A673 (cell line): ENCODE data around the gene NINJ1. TPM values are rescaled to one million over a fixed set of nuclear protein-coding genes. Genes with fewer than 3 reads are reported as not detected.

Source experiments
- BruUV-seq: library from RNA; stranded (reverse); fragments of 400-500 nt; replicated peaks from 2 replicates; lab custom pipeline; 2021; lab: Mats Ljungman, UMichigan
- CTCF ChIA-PET: fragments of 300-600 bp; sonication (Branson Sonifier 250); formaldehyde crosslinking; loops from one replicate; lab custom pipeline; 2022; ENCODE audit warnings: antibody characterized with exemption; lab: Charles Lee
- POLR2A ChIA-PET: fragments of 300-600 bp; sonication (Branson Sonifier 250); formaldehyde crosslinking; loops from one replicate; lab custom pipeline; 2022; ENCODE audit warnings: antibody characterized with exemption; ENCODE audit not compliant: low non-redundant PET; lab: Charles Lee
- DNase-seq: peaks from one replicate; pipeline ENCODE4 v3.0.0-alpha.2; 2015; ENCODE audit warnings: low spot score
- H3K27ac ChIP-seq: fragments of 200-600 bp; sonication (generic); 2 replicates; pipeline ENCODE4 v1.5.1; 2016; ENCODE audit warnings: mixed run types, low read depth, mild to moderate bottlenecking, mixed read lengths, antibody characterized with exemption, low read length; ENCODE audit not compliant: poor library complexity, severe bottlenecking
- H3K27me3 ChIP-seq: fragments of 200-600 bp; sonication (generic); replicated peaks from 2 replicates; pipeline ENCODE4 v1.6.1; 2017; ENCODE audit warnings: mixed run types, low read depth, mild to moderate bottlenecking, mixed read lengths, antibody characterized with exemption, low read length; ENCODE audit not compliant: insufficient read depth, poor library complexity
- H3K36me3 ChIP-seq: fragments of 200-600 bp; sonication (generic); 2 replicates; pipeline ENCODE4 v1.6.1; 2016; ENCODE audit warnings: mixed run types, mild to moderate bottlenecking, mixed read lengths, antibody characterized with exemption, low read length; ENCODE audit not compliant: insufficient read depth, poor library complexity, severe bottlenecking
- H3K4me1 ChIP-seq: fragments of 200-600 bp; sonication (generic); 2 replicates; pipeline ENCODE4 v1.6.1; 2017; ENCODE audit warnings: mixed run types, mild to moderate bottlenecking, mixed read lengths, antibody characterized with exemption, low read length; ENCODE audit not compliant: insufficient read depth, poor library complexity, severe bottlenecking
- H3K4me3 ChIP-seq: fragments of 200-600 bp; sonication (generic); 2 replicates; pipeline ENCODE4 v1.5.1; 2016; ENCODE audit warnings: low read depth, mixed run types, mild to moderate bottlenecking, mixed read lengths, low read length; ENCODE audit not compliant: poor library complexity, severe bottlenecking
- H3K9me3 ChIP-seq: fragments of 200-600 bp; sonication (generic); 2 replicates; pipeline ENCODE4 v1.6.1; 2016; ENCODE audit warnings: mixed run types, low read depth, mild to moderate bottlenecking, mixed read lengths, antibody characterized with exemption, low read length; ENCODE audit not compliant: poor library complexity, severe bottlenecking
- CTCF ChIP-seq: fragments of 300-800, 200-600 bp; sonication (generic); conservative IDR thresholded peaks from 2 replicates; pipeline ENCODE4 v1.5.1; 2017; ENCODE audit warnings: low read depth, mild to moderate bottlenecking, antibody characterized with exemption, low read length, moderate library complexity, mixed read lengths
- EZH2 ChIP-seq: fragments of 200-600 bp; sonication (generic); IDR thresholded peaks from 2 replicates; pipeline ENCODE4 v1.6.1; 2017; ENCODE audit warnings: borderline replicate concordance, low read depth, mild to moderate bottlenecking, mixed read lengths, antibody characterized with exemption, low read length; ENCODE audit not compliant: poor library complexity, severe bottlenecking
- intact Hi-C: fragments of 100-400 bp; cut with micrococcal nuclease; formaldehyde crosslinking; loops from one replicate; pipeline ENCODE4 v1.10.0; 2022; ENCODE audit not compliant: unreplicated experiment
- total RNA-seq: library from RNA; stranded (reverse); gene quantifications from 2 replicates; pipeline ENCODE4 v1.2.3, GENCODE V29; 2021

The NINJ1 gene
- total RNA-seq, 1 experiment from 2014 or later: 9.2 TPM

- no peak for DNase-seq
- Histone ChIP-seq H3K4me1 (peaks cover 20% of the 10 kb centered on the region), H3K4me3 (no peak overlapping the region), H3K9me3 (no peaks in the 10 kb centered on the region), H3K36me3 (no peaks in the 10 kb centered on the region), H3K27me3 (no peaks in the 10 kb centered on the region), H3K27ac (no peak overlapping the region)
- CTCF ChIA-PET: no interaction called here
- no TSS peak for BruUV-seq
- no peak for TF ChIP-seq CTCF
- no peak for TF ChIP-seq EZH2
- POLR2A ChIA-PET: no interaction called here
- intact Hi-C loops: no loop called here
These were observed 40.0 kb downstream of the NINJ1 start for GRCh38 chr9:93093877-93094657.

GRCh38 chr9:93093127-93093876, 40.7 kb downstream of the NINJ1 start:
- ChIA-PET CTCF (no interaction called here), POLR2A (no interaction called here)
- no peak for DNase-seq
- Histone ChIP-seq H3K27me3 (no peaks in the 10 kb centered on the region), H3K4me1 (peaks cover 20% of the 10 kb centered on the region), H3K9me3 (no peaks in the 10 kb centered on the region), H3K27ac (no peak overlapping the region), H3K36me3 (no peaks in the 10 kb centered on the region), H3K4me3 (no peak overlapping the region)
- TF ChIP-seq CTCF: no peak
- TF ChIP-seq EZH2: no peak
- intact Hi-C loops: no loop called here
- no TSS peak for BruUV-seq

GRCh38 chr9:93092251-93092991, 41.6 kb downstream of the NINJ1 start:
- no peaks in the 10 kb centered on the region for H3K36me3 ChIP-seq
- H3K4me3 ChIP-seq: no peak overlapping the region
- POLR2A ChIA-PET: interaction anchor here (0.7 kb wide), 1 partner anchor 474 kb away, joined by 4 read pairs; no protein-coding TSS in a partner anchor
- peaks cover 19% of the 10 kb centered on the region for H3K4me1 ChIP-seq
- H3K27me3 ChIP-seq: no peaks in the 10 kb centered on the region
- BruUV-seq: no TSS peak
- intact Hi-C loops: no loop called here
- TF ChIP-seq EZH2 (no peak), CTCF (no peak)
- H3K27ac ChIP-seq: no peak overlapping the region
- no peaks in the 10 kb centered on the region for H3K9me3 ChIP-seq
- no peak for DNase-seq
- CTCF ChIA-PET: no interaction called here
